HG02571 (cell line): ENCODE results near the gene CALML5.

ENCODE experiments used
- ATAC-seq: cut with Tn5 transposase; IDR thresholded peaks from one replicate; pipeline ENCODE4 v1.9.1; 2021; ENCODE audit warnings: mild to moderate bottlenecking, moderate library complexity; ENCODE audit not compliant: unreplicated experiment

CALML5 gene, protein sequence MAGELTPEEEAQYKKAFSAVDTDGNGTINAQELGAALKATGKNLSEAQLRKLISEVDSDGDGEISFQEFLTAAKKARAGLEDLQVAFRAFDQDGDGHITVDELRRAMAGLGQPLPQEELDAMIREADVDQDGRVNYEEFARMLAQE

DNA sequence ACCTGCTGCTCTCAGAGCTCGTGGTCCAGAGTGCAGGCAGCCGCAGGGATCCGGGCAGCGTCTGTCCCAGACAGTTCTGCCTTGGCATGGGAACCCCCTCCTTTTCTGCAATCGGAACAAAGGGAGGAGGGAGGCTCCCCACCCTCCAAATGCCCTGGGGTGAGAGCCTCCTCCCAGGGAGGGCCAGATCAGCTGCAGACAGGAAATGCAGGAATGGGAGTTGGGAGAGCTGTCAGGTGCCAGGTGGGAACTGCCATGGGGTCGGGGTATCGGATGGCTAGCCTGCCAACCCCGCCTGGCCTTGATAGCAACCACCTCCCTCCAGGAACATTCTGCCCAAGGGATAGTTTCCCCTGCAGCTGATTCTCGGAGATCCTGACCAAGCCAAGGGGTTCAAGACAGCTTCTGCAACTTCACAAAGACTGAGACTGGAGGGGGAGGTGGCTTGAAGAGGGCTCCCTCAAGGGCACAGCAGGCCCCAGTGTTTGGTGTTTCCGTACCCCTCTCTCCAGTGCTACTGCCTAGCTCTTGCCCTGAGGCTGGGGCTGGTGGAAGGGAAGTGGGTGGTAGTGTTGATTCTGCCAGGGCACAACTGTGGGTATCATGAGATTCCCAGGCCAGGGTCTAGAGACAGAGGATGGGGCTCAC, at the start of gene CALML5:
Gene CALML5 (minus strand): TSS at position 78 of the 648 bp plus-strand sequence. CDS start 132 bp downstream, outside the sequence.
- ATAC-seq = no peak

DNA sequence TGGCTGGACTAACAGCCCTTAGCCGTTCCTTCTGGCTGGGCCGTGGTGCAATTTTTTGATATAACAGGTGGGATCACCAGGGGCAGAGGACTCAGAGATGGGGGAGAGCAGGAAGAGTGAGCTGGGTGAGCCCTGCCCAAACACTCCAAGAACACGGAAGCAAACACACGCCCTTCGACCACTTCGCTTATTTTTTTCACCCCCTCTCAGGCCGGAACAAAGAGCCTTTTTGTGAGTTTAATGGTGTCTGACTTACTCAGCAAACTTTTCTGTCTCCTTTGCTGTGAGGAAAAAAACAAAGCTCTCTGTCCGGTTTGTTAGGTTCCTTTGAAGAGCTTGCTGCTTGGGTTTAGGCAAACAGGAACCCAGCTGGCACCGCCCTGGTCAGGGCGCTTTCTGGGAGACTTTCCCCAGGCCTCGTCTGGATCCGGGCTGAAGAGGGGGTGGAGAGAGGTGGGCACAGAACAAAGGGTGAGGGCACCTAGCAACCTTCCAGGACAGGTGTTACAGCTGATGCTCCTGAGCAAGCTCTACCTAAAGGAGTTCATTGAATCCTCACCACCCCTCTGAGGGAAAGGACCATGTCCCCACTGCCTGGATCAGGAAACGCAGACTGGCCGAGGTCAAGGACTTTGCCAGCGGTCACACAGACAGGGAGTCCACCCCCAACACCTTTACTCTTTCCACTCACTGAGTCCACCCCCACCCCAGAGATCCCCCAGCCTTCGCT, 48.7 kb upstream of the CALML5 start:
- no peak for ATAC-seq

DNA sequence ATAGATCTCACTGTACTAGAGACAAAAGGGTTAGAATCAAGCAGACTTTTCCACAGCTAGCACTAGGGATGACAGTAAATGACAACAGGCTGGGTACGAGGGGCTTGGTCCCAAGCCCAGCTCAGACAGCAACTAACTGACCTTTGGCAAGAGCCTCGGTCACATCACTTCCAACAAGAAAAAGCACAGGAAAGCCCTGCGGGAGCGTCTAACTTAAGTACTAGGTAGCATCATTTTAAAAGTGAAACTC, 48.2 kb upstream of the CALML5 start:
- no peak for ATAC-seq

DNA sequence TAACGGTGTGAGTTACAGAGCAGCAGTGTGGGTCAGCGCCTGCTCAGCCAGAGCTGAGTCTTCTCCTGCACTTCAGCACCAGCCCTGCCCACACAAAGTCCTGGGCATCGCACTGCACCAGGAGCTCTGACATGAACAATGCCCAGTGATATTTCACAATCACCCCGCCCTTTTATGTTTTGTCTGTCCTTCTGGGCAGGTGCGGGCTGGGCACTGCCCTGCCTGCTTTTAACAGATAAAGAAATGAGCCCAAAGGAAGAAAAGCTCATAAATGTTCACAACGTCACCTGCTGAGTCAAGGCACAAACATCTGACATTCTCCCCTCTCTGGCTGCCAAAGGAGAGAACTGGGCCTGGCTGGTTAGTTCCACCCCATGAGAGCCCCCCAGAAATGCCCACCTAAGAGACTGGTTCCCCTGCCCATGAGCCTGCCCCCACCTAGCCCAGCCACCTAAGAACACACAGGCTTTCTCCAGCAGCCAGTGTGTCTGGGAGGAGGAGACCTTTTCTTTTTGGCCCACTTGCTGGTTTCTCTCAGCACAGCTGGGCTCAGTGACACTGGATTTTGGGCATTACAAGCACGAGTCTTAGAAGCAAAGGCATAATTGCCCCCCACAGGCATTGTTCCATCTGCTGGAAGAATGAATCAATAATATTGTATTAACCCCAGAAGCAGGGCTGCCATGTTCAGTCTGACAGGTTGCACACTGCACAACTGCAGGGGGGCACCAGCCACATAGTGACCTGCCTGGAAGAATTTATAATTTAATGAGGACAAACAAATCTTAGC, 47.7 kb upstream of the CALML5 start:
- ATAC-seq = no peak

DNA sequence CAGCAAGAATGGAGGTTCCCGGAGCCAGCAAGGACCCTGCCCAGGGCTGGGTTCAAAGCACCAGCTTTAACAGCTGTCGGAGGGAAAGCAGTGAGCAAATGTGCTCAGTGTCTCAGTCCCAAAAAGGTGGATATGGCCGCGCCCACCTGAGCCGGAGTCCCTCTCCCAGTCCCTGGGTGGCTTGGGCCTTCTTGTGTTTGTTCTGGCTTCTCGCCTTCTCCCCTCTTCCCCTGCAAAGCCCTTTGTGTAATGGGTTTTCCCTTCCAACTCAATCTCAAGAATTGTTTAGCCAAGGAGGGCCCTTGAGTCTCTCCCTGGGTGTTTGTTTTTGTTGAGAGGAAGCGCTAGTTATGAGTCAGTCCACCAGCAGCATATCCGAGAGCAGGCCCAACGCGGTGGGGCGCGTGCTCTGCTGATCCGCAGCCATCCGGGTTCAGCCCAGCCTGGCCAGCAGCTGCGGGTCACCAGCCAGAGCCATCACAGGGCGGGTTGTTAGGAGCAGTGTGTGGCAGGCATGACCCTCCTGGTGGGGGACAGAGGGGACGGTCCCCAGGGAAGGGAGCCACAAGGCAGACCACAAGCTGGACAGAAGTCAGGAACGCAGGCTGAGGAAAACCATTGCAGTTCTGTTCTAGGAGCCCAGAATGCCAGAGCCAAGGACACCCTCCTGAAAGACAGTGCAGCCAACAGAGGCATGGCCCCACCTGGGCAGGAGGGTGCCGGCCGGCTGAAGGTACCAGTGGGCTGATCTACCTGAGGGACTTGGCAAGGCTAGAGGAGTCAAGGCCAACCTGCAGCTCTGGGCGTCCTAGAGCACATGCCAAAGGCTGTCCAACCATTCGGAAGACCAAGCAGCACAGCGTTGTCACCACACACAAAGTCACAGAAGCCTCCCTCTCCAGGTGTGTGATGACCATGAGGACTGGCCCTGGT, 46.7 kb upstream of the CALML5 start:
- ATAC-seq = no peak

DNA sequence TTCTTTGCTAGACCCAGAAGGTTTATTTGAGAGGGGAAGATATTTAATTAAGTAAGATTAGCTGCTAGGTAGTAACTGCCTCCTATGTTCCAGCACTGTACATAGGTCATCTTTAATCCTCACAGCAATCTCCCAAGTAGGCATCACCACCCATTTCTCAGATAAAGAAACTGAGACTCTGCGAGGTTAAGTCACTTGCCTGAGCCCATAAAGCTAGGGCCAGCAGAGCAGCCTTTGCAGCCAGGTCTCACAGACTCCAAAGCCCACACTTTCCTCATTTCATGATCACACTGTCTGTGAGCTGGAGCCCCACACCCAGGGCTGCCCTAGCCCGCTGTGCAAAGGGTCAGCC, 46.0 kb upstream of the CALML5 start:
- ATAC-seq = no peak

DNA sequence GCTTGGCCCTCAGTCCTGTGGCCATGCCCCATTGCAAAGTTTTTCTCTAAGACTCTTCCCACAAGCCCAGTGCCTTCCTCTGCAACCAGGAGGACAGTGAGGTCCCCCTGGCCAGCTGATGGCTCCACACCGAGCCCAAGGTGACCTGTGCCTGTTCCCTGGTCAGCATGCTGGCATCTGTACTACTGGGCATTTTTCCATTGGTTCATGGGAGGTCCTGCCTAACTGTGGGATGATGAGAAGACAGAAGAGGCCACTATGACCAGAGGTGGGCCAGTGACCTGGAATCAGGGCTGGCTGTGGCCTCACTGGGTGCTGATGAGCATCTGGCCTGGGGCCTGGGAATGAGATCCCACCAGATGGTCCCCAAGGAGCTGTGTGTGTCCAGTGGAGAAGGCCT, 45.6 kb upstream of the CALML5 start:
- ATAC-seq = no peak

DNA sequence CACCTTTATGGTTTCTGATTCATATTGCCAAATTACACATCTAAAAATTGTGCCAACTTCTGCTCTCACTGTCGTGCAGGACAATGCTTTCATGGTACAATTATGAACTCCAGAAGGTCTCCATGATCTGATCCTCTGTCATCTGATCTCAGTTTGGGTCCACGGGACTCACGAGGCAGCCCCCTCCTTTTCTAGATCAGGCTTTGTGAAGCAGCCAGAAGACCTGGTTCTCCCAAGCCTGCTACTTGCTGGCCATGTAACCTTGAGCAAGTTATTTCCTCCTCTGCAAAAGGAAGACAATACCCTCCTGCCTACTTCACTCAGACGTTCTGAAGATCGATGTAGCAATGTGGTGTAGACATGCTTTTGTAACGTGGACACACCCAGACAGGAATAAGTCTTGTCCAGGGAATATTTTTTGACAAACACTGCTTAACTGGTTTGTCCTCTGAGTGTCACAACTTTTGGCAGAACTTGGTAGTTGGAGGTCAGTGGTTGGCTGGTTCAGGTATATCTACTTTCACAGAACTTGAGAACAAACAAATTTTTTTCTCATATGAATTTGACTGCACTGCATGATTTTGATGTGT, 44.9 kb upstream of the CALML5 start:
- no peak for ATAC-seq

DNA sequence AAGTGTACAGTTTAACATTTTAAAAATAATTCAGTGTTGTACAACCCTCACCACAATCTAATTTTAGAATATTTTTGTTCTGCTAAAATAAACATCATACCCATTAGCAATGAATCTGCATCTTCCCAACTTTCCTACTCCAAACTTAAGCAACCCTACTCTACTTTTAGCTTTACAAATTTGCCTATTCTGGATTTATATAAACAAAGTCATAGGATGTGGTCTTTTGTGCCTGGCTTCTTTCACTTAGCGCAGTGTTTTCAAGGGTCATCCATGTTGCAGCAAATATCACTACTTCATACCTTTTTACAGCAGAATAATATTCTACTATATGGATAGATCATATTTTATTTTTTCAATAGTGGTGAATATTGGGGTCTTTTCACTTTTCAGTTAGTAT, 44.3 kb upstream of the CALML5 start:
- no peak for ATAC-seq

DNA sequence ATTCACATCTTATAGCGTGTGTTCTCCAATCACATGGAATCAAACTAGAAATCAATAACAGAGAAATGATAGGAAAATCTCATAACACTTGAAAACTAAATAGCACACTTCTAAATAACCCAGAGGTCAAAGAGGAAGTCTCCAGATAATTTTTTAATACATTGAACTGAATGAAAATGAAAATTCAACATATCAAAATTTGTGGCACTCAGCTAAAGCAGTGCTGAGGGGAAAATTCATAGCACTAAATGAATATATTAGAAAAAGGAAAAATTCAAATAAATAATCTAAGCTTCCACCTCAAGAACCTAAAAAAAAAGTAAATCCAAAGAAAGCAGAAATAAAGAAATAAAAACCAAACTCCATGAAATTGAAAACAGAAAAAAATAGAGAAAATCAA, 42.7 kb upstream of the CALML5 start:
- ATAC-seq = no peak

DNA sequence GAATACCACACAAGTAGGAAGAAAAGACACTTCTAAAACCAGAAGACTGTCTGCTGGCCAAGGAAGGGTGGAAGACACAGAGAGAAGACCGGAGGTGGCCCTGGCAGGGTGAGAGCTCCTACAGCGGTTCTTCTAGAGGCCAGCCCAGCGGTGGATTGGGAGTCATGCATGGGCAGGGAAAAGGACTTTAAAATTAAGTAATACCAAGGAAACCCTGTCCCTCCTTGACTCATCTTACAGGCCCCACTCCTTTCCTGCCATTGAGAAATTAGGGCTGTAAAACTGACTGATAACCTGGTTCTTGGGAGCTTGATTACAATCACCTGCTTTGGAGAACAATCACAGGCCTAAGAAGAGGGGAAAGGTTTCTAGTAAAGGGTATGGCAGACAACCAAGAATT, 41.5 kb upstream of the CALML5 start:
- ATAC-seq = no peak

DNA sequence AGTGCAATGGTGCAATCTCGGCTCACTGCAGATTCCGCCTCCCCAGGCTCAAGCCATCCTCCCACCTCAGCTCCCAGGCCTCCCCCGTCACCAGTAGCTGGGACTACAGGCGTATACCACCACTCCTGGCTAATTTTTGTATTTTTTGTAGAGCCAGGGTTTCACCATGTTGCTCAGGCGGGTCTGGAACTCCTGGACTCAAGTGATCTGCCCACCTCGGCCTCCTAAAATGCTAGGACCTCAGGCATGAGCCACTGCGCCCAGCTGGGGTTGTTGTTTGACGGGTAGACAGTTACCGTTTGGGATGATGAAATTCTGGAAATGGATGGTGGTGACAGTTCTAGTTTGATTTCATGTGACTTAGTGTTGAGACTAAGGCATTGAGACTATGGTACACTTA, 40.7 kb upstream of the CALML5 start:
- no peak for ATAC-seq

DNA sequence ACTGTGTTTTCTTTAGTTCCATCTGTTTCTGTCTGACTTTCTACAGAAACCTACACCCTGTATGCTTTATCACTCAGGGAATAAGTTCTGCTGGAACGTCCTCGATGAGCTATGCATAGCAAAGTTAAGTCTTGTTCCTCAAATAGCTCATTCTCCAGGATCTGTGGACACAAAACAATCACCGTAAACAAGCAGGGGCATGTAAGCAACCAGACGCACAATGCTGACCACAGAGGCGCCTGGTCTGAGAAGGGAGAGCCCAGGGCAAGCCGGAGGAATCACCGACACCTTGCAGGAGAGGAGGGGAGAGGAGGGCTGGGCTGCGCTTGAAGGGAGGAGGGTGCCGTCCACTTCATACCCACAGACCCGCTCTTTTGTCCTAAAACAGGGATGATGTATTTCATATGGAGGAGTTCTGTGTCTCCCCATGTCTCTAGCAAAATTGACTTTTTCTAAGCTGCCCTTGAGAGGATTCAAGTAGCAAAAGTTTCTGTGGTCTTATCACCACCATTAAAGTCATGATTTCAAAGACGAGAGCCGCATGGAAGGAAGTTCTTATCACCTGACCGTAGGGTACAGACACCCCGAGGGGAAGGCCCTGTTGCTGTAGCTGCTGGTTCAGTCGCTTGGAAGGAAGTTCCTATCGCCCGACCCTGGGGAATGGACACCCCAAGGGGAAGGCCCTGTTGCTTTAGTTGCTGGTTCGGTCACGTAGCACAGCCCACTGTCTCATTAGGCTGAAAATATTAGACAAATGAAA, 39.7 kb upstream of the CALML5 start:
- ATAC-seq = no peak

DNA sequence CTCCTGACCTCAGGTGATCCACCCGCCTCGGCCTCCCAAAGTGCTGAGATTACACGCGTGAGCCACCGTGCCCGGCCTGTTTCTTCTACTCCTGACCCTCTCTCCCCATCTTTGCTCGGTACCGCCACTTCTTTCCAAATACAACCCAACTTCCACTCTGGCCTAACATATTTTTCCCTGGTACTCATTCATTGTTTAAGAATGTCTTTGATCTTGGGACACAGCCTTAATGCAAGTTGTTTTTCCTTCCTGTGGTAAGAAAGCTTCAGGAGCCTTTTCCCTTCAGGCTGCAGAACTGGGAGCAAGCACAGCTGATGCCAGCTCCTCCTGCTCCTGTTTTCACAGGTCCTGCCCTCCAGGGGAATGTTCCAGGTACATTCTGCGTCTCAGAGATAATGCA, 39.1 kb upstream of the CALML5 start:
- ATAC-seq = no peak

DNA sequence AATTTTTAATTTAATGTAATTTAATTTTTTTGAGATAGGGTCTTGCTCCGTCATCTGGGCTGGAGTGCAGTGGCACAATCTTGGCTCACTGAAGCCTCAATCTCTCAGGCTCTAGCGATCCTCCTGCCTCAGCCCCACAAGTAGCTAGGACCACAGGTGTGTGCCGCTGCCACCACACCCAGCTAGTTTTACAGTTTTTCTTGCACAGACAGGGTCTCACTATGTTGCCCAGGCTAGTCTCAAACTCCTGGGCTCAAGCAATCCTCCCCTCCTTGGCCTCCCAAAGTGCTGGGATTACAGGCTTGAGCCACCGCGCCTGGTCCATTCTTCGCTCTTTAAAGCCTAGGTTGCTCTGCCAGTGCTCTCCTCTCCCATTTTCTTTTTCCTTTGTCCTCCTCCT, 38.3 kb upstream of the CALML5 start:
- ATAC-seq = no peak

DNA sequence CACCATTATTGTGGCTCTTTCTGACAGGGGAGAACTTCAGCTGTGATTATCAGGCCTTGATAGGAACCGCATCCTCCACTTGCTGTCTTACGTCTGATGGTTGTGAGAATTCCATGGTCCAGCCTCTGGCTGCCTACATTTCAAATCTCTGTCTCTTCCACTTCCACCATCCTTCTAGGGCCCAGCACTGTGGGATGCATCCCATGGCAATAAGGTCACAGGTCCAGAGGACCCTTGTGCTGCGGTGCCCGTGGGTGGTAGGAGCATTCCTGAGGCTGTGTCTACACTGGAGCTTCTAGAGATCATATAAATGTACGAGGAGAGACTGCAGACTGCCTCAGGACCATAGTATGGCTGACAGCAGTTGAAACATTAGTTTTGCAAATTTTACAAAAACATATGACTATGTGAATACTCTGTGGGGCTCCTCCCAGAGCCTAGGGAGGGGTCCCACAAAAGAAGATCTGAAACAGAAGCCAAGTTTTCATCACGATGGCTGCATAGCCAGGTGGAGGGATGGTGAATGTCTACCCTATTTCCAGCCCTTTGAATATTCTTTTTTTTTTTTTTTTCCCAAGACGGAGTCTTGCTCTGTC, 37.2 kb upstream of the CALML5 start:
- no peak for ATAC-seq

DNA sequence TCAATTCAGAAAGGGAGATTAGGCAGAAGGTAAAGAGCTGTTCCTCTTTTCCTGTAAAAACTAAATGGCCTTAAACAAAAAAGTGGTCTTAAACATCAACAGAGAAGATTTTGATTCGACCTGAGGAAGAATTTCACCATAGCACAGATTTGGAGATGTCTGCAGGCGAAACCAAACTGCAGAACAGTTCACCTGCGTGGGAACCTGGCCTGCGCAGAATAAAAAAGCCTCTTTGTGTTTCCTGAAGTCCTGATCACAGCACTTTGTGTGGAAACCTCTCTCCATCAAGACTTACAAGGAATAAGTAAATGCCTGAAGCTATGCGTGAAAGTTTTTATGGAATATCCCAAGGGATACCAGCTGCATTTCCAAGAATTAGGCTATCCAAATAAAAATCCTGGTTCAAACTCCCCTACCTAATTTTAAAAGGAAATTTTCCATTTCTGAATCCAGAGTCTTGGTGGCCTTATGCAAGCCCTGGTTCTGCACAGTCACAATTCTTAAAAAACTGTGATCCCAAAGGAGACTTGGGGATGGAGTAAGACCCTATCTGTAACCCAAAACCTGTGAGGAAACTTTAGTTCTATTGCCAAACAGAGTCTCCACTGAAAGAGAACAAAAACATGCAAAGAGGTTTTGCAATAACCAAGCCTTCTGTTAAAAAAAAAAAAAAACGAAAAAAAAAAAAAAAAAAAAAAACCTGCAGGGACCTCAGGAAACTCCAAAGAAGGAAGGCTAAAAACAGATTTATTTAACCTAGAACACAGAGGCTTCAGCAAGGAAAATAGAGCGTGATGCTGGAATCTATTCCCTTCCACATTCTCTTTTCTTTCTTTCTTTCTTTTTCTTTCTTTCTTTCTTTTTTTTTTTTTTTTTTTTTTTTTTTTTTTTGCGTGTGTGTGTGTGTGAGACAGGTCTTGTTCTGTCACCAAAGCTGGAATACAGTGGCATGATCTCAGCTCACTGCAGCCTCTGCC, 35.8 kb upstream of the CALML5 start:
- no peak for ATAC-seq
